GM23338 (cell line): ENCODE data around the gene DOCK4.

Experiments
- CREB1 ChIP-seq: fragments of 250-450 bp; sonication (Bioruptor Pico); IDR thresholded peaks from 2 replicates; pipeline ENCODE4 v1.5.0; 2020; ENCODE audit warnings: low read depth, mild to moderate bottlenecking, moderate library complexity
- ETS1 ChIP-seq: IDR thresholded peaks from 2 replicates; pipeline ENCODE4 v1.6.1; 2016; ENCODE audit warnings: antibody characterized with exemption
- EZH2 ChIP-seq: fragments of 200-600 bp; sonication (generic); IDR thresholded peaks from one replicate; pipeline ENCODE4 v1.8.0; 2017; ENCODE audit warnings: antibody characterized with exemption, mild to moderate bottlenecking, low read depth; ENCODE audit not compliant: unreplicated experiment
- JUNB ChIP-seq: IDR thresholded peaks from one replicate; pipeline ENCODE4 v1.6.1; 2016; ENCODE audit warnings: antibody characterized with exemption; ENCODE audit not compliant: unreplicated experiment
- POLR2AphosphoS5 ChIP-seq: IDR thresholded peaks from 2 replicates; pipeline ENCODE4 v1.6.1; 2016; ENCODE audit warnings: antibody characterized with exemption, low read depth
- REST ChIP-seq: IDR thresholded peaks from one replicate; pipeline ENCODE4 v1.6.1; 2018; ENCODE audit warnings: antibody characterized with exemption; ENCODE audit not compliant: unreplicated experiment
- TF ChIP-seq, protein P1 (sequence below), 2 experiments: fragments of 200-600 bp in 1 of 2; sonication (generic) in 1 of 2; conservative IDR thresholded peaks; 2 replicates each; pipeline versions ENCODE4 v1.5.1 to v1.6.1; 2016 to 2017; ENCODE audit warnings: antibody characterized with exemption in 2 of 2, low read depth in 2 of 2, mild to moderate bottlenecking in 2 of 2, moderate library complexity in 1 of 2

- TF ChIP-seq, protein P1, sequence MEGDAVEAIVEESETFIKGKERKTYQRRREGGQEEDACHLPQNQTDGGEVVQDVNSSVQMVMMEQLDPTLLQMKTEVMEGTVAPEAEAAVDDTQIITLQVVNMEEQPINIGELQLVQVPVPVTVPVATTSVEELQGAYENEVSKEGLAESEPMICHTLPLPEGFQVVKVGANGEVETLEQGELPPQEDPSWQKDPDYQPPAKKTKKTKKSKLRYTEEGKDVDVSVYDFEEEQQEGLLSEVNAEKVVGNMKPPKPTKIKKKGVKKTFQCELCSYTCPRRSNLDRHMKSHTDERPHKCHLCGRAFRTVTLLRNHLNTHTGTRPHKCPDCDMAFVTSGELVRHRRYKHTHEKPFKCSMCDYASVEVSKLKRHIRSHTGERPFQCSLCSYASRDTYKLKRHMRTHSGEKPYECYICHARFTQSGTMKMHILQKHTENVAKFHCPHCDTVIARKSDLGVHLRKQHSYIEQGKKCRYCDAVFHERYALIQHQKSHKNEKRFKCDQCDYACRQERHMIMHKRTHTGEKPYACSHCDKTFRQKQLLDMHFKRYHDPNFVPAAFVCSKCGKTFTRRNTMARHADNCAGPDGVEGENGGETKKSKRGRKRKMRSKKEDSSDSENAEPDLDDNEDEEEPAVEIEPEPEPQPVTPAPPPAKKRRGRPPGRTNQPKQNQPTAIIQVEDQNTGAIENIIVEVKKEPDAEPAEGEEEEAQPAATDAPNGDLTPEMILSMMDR (conservative IDR thresholded peaks at IDR 0.05; ENCODE audit: low read depth in 2 of 2) = no peak
- TF ChIP-seq EZH2 = no peak
- TF ChIP-seq POLR2AphosphoS5 = no peak
- TF ChIP-seq REST = no peak
- no peak for TF ChIP-seq ETS1
- TF ChIP-seq CREB1 (CRISPR knock-in tag) = no peak
- TF ChIP-seq JUNB = no peak
Measured at GRCh38 chr7:111895049-111895448, 311.1 kb downstream of the DOCK4 start.
